HG03175 (cell line): ENCODE measurements around the gene OR5A1.
A peak's percentile ranks its signal among the peaks of the same experiment; 100 is the strongest.
"Not testable (repeated sequence)": the region's sequence is repeated elsewhere in the genome, so short reads cannot be mapped to it uniquely, and the experiment has no call there.

Experiments used
- ATAC-seq: cut with Tn5 transposase; IDR thresholded peaks from one replicate; pipeline ENCODE4 v1.9.1; 2021; ENCODE audit warnings: mild to moderate bottlenecking, moderate library complexity; ENCODE audit not compliant: unreplicated experiment

Gene OR5A1

DNA sequence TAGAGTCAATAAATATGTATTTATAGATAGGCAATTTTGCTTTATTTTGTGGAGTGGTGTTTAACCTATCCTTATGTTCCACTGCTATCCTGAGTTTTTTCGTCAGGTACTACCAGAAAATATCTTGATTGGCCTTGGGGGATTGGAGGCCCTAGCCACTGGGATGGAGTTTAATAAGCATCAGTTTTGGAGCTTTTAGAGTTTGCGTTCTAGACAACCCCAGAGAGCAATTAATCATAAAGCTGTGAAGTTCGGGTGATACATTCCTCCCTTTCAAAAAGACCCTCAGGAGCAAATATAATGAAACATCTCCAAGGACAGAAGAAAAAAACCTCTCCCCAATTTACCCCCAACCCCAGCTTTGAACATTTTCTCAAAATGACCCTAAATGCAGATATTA lies at the start of gene OR5A1:
Gene OR5A1, plus strand, starts transcription at position 301 of the 400 bp plus-strand sequence. CDS start 6,700 bp downstream, outside the sequence.
- ATAC-seq, result no peak

DNA sequence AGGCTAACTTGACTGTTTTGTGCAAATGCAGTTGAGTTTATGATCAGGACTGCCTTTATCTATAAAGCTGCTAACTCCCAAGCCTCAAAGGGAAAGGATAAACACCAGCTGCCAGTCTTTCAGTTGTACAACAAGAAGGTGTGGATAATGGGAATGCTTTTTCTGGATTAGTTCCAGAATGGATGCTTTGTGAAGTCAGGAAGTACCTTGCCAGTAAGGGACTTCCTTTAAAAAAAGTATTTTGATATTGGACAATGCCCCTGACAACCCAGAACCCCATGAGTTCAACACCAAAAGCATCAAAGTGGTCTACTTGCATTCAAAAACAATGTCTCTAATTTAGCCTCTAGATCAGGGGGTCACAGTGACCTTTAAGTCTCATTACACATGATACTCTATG lies 42.1 kb upstream of the OR5A1 start:
- no peak for ATAC-seq

DNA sequence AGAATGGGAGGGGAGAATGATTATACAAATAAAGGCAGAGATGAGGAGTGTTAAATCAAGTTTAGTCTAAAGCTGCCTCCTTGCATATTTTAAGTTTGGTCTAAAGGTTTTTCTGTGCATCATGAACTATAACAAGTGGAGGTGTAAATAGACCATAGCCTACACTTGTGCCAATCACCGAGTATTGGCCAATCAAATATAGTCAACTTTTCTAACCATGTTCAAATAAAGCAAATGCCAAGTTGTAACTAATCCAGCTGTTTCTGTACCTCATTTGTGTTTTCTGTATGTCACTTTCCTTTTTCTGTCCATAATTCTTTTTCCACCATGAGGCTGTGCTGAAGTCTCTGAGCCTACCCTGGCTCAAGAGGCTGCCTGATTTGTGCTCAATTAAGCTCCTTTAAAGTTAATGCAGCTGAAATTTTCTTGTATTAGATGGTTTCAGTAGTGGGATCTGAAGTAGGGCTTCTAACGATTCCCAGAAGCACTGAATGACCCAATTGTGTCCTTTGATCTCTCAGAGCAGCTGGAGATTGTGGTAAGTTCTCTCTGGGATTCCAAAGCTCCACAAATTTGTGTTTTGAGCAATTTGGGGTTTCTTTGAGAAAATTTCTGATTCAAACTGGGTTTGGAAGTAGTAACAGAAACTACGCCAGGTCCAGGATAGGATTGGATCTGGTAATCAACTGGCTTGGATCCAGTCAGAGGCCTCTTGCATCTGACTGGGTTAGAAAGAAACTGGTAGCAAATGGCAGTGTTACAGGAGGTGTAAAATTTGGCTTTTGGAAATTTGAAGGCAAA lies 35.6 kb upstream of the OR5A1 start:
- no peak for ATAC-seq

DNA sequence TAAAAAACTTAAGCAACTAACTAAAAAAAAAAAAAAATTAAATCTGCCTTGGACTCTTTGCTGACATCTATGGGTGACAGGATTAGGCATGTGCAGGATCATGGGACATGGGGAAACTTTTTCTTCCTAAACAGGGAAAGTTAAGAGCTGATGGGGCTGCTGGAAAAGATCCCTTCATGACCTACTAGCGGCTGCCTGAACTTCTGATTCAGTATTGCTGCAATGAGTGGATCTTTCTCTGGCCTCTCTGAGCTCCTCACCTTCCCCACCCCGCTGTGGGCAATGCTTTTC lies 35.1 kb upstream of the OR5A1 start:
- no peak for ATAC-seq

DNA sequence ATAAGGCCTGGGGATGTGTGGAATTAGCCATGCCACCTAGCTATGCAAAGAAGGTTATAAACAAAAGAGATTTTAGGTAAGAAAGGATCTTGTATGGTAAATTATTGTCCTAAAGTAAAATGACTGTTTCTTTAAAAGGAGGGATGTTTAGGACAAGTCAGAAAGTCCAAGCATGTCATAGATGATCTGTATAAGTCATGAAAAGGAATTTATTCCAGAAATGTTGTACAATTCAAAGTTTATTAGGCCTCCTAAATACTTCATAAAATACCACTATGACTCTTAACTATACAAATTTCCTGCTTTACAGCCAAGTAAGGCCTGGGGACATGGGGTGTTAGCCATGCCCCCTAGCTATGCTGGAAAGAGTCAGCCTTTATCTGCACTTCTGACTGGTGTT lies 32.7 kb upstream of the OR5A1 start:
- no peak for ATAC-seq

DNA sequence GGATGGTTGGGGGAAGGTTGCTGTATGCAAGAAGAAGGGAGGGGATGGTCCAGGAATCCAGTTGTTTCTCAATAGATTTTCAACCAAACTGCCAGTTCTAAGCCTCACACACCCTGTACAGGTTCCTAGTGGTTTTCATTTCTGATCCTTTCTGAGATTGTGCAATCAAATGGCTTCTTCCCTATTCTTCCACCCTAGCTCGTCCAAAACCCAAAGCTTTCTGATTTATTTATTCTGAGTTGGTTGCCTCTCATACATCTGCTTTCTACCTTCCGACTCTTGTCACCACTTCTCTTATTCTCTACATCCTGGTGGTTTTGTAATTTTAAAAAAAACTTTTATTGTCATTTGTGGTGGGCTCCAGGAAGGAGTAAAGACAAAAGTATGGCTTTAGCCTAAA lies 22.6 kb upstream of the OR5A1 start:
- no peak for ATAC-seq

DNA sequence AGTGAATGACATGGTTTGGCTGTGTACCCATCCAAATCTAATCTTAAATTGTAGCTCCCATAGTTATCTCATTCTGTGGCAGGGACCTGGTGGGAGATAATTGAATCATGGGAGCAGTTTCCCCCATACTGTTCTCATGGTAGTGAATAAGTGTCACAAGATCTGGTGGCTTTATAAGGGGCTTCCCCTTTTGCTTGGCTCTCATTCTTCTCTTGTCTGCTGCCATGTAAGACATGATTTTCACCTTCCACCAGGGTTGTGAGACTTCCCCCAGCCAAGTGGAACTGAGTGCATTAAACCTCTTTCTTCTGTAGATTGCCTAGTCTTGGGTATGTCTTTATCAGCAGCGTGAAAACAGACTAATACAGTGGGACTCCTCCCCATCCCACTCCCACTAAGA lies 21.2 kb upstream of the OR5A1 start:
- no peak for ATAC-seq

DNA sequence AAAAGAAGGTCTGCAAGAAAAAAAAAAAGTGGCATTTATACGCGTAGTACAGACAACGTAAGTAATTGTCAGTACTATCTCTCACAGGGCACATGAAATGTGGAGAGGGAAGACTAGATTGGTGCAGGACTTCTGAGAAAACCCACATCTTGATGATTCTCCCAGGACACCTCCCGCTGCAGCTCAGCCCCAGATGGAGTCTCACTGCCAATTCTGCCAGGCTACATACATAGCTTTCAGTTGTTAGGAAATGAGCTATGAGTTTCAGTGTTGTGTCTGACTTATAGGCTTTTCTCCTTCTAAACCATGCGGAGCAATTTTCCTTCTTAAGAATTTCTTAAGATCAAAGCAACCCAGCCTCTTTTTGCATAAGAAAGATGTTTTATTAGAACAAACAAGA lies 19.7 kb upstream of the OR5A1 start:
- no peak for ATAC-seq

DNA sequence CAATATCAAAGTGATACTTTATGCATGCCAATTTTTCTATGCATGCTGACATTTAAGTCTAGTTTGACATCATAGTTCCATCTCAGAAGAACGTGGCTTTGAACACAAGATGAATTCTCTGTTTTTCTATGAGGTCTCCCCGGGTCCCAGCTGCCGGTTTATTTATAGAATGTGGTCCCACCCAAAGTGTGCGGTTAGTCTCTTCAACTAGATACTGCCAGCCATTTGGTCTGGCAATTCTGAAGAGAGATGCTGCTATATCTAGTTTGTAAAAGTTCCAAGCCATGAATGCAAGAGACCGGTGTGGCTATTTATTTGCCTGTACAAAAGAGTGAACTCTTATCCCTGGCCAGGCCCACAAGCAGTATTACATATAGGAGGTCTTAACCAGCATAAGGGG lies 19.2 kb upstream of the OR5A1 start:
- no peak for ATAC-seq

DNA sequence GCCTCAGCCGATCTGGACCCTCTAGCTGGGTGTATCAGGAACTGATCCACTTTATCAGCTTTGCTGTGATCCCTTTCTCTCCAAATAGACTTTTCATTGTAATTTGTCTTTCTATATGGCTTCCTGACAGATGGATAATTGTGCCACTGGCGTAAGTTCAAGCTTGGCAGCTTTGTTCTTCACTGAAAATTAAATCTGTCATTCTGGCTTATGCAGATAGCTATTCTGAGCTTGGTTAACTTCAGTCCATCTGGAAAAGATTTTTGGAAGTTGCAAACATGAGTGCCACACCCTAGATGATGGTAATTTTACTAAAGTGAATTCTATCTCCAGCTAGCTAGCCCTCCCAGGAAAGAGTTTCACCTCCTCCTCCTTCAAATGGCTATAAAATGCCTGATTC lies 18.1 kb upstream of the OR5A1 start:
- no peak for ATAC-seq

DNA sequence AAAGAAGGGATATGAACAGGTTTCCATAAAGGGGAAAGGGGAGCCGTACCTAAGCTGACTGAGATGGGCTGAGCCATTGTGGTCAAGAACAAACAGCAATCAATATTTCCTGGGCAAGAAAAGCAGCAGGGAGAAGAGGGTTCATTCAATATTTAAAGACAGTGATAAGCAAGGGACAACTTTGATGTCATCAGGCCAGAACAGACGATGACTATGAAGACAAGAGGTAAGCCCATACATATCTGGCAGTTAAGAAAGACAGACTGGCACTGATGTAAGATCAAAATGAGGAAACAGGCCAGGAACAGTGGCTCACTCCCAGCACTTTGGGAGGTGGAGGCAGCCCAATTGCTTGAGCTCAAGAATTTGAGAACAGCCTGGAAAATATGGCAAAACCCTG lies 12.4 kb upstream of the OR5A1 start:
- no peak for ATAC-seq

DNA sequence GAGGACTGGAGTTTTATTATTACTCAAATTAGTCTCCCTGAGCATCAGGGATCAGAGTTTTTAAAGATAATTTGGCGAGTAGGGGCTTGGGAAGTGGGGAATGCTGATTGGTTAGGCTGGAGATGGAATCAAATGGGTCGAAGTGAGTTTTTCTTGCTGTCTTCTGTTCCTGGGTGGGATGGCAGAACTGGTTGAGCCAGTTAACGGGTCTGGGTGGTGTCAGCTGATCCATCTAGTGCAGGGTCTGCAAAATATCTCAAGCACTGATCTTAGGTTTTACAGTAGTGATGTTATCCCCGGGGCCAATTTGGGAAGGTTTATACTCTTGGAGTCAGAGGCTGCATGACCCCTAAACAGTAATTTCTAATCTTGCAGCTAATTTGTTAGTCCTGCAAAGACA lies 11.1 kb upstream of the OR5A1 start:
- no peak for ATAC-seq

DNA sequence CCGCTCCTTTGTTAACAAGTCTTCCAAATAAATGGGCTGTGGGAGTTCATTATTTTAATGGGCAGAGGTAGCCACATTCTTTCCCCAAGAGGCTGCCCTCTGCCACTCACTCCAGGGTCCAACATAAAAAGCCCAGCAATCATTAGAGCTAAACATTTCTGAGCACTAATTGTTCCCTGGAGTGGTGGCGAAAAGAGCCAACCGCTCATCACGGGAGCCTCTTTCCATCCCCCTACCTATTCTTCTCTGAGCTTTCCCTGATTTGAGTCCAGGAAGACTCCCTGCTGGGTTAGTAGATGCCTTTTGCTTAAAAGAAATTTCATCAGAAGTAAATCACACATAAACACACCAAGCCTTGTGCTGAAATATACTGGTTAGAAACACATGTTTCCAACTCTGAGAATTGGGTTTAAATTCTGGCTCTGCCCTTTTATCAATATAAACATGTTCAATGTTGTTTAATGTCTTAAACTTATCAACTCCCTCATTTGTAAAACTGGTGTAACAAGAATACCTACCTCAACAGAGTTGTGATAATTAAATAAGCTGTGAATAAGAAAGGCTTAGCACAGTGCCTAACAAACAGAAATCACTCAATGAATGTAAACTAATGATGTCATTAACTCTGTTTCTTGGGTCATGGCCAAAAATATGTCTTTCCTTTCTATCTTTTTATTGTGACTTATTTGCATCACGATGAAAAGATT lies 9.8 kb upstream of the OR5A1 start, which contains the start of gene OR5A2:
Gene OR5A2, minus strand, starts transcription at position 53 of the 707 bp plus-strand sequence. CDS start 3,460 bp downstream, outside the sequence.
- ATAC-seq, result no peak

DNA sequence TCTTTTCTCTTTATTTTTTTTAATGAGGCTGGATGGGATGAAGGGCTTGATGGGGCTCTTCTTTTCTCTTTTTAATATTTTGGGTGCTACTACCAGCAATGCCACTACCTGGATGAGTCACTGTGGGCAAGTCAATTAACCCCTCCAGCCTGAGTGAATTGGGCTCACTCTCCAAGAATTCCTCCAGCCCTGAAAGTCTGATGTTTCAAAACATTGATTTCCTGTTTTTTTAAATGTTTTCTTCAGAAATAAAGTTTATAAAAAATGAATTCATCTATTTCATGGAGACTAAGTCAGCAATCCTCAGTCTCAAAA lies 9.2 kb upstream of the OR5A1 start:
- no peak for ATAC-seq

DNA sequence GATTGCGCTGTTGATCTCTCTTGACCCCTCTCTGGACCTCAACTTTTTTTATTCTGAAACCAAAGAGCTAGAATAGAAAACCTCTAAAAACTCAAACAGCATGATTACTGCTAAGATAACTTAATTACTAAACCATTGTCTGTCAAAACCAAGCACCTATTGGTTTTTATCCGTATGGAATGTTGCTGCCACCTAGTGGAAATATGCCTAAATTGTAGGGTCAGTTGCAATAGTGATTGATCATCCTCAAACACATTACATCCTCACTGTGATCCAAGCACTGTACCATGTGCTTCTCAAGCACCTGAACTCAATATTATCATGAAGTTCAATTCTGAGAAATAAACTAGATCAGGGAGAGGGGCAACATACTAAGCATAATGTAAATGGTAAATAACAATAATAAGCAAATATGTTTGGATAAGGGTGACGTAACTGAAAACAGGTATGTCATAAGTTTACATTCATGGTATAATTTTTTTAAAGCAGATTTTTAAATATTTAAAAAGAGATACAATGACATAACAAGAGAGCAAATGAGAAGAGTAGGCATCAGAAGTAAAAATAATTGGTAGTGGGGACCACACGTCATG lies 6.2 kb upstream of the OR5A1 start:
- ATAC-seq, result peak; percentile 82

DNA sequence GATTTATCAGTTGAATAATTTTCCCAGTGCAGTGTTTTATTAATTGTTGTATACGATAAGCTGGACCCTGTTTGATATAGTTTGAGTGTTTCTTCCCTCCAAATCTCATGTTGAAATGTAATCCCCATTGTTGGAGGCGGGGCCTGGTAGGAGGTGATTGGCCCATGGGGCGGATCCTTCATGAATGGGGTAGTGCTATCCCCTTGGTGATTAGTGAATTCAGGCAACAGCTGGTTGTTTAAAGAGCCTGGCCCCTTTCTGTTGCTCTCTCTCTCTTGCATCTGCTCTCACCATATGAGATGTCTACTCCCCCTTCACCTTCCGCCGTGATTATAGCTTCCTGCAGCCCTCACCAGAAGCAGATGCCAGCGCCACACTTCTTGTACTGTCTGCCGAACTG lies 1.5 kb downstream of the OR5A1 start:
- no peak for ATAC-seq

DNA sequence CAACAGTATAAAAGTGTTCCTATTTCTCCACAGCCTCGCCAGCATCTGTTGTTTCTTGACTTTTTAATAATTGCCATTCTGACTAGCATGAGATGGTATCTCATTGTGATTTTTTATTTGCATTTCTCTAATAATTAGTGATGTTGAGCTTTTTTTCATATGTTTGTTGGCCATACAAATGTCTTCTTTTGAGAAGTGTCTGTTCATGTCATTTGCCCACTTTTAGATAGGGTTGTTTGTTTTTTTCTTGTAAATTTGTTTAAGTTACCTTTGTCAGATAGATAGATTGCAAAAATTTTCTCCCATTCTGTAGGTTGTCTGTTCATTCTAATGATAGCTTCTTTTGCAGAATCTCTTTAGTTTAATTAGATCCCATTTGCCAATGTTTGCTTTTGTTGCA lies 9.4 kb downstream of the OR5A1 start:
- ATAC-seq, result not testable (repeated sequence)

DNA sequence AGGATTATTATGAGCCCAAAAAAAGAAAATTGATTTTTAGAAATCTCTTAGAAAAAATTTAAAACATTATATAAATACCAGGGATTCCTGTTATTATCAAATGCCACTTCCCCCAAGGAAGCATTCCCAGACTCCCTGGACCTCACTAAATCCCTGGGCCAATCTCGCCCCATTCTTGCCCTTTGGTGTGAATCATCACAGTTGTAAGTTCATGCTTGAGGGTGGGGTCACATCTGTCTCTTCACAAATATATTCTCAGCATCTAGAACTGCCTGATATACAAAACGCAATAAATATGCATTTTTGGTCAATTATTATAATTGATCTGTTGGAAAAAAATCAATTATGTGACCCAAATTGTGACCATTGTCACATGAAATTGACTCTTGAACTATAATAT lies 12.2 kb downstream of the OR5A1 start:
- ATAC-seq, result no peak

DNA sequence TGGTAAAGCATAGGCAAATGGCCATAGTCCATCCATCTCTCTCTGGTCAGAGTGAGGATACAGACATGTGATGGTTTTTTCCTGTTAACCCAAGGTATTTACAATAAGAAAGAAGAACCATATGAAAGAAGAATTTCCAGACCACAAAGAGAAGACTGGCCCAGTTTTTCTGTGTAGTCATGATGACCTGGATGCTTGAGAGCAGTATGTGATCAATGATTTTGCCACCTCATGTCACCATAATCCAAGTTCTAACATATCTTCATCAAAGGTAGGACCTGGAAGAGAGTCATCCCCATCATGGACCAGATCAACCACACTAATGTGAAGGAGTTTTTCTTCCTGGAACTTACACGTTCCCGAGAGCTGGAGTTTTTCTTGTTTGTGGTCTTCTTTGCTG lies 20.4 kb downstream of the OR5A1 start, which contains the start of gene OR4D6:
Gene OR4D6, plus strand, starts transcription at position 301 of the 400 bp plus-strand sequence. Its CDS starts 0 bp downstream, at position 301.
- ATAC-seq, result no peak

DNA sequence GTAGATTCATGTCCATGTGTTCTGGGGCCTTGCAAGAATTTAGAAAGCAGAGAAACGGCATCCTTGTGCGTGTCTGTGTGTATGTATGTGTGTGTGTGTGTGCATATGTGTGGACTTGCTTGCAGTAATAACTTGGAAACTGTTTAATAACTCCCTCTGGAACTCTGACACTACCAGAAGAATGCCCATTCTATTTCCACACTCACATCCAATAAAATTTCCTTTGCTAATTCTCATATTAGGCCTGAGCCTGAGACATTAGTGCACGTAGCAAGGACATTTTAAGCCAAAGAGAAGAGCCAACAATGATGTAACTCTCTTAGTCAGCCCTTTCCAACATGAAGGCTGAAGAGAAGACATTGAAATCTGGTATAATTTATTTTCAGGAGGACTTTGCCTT lies 23.6 kb downstream of the OR5A1 start:
- no peak for ATAC-seq

DNA sequence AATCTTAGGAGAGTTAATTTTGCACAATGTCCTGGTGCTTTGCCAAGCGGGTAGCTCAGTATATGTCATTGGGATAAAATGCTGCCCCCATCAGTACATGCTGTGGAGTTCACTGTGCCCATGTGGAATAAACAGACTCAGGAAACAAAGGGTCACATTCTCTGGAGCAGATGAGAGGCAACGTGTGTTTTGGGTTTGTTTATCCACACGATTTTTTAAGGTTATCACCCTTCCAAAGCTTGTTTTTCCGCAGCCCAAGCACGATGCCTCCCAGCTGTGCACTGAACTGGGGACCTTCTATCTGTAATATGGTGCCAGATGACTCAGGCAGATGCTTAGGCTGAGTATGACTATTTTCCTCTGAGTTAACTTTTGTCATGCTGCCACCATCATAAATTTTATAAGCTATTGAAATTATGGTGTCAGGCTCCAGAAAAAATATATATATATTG lies 26.9 kb downstream of the OR5A1 start:
- ATAC-seq, result no peak

DNA sequence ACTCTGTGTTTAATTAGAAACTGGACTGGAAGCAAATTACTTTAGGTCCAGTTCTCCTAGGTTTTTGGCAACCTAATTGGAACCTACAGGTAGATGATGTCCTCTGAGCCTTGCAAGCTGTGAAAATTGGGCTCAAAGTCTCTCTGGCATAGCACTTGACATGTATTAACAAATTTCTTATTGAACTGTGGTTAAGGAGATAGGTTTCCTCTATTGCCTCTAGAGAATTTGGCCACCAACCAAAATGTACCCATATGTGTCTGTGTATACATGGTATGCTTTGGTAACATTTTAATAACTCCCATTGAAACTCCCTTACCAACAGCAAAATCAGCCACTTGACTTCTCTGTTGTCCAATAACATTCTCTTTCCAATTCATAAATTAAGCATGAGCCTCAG lies 36.7 kb downstream of the OR5A1 start, which contains the start of gene OR4D10:
Gene OR4D10, plus strand, starts transcription at position 301 of the 400 bp plus-strand sequence. CDS start 4,115 bp downstream, outside the sequence.
- no peak for ATAC-seq
